HTERT RPE-1 (cell line): ENCODE measurements around the gene LCN12.

ENCODE experiments used
- in situ Hi-C: fragments of 300-500 bp; cut with MboI; formaldehyde crosslinking; loops from 4 replicates; pipeline ENCODE4 v1.14.3; 2020; ENCODE audit warnings: low sequenced_read_pairs

The LCN12 gene

DNA sequence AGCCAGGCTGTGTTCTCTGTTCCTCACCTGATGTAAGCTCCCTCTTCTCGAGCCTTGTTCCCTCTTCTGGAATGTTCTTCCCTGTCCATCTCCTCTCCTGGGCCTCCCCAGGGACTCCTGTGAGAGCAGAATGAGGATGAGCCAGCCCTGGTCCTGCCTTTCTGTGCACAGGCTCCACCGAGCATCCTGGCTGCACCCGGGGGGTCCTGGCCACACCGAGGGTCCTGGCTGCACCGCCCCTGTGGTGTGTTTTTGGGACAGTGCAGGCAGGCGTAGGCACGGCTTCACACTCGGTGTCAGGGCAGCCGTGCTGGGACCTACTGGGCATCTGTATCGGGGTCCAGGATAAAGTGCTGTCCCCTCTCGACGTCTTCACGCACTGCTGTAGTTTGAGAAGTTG, 25.3 kb upstream of the LCN12 start:
- in situ Hi-C loops = no loop called here

DNA sequence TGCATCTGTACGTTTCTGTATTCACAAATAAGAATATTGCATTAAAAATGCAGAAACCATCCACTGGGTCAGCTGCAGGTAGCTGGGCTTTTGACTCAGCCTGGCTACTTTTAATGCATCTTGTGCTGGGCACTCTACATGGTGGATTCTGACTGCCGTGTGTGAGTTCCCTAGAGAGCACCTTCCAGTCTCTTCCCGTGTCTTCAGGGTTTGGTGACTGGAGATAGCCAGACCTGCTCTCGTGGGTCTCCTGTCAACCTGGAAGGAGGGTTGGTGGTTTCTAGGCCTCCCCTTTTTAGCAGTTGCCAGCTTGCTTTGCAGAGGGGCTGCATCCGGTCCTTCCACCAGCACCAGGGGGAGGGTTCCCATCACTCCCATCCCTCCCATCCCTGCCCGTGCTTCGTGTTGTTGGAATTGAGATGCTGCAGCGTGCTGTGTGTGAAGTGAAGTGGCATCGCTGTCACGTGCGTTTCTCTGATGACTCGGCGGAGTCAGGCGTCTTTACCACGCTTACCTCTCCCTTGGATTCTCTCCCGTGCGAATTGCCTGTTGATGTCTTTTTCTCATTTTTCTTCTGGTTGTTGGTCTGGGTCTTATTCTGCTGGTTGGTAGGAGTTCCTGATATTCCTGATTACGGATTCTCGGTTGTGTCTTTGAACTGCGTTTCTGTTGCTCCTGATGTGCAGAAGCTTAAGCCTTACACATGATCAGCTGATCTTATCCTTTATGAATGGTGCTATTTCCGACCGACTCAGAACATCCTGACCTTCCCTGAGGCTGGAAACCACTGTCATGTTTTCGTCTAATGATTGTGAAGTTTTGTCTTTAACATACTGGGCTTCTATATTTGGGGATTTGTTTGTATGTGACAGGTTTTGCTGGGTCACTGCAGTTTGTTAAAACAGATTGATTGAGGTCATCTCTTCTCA, 24.5 kb upstream of the LCN12 start:
- in situ Hi-C loops = no loop called here

DNA sequence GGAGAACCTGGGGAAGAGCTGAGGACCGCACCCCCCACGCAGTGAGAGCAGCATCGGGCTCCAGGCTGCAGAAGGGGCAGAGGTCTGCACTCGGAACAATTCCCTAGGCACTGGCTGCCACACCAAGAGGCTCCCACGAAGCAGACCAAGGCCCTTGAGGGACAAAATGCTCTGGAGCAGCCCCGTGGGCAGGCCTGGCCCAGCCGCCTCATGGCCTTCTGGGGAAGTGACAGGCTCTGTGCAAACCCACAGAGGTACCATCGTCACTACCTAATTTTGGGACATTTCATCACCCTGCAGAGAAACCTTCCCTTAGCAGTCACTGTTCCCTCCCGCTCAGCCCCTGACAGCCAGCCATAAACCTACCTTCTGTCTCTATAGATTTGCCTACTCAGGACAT, 23.5 kb upstream of the LCN12 start:
- in situ Hi-C loops = no loop called here

DNA sequence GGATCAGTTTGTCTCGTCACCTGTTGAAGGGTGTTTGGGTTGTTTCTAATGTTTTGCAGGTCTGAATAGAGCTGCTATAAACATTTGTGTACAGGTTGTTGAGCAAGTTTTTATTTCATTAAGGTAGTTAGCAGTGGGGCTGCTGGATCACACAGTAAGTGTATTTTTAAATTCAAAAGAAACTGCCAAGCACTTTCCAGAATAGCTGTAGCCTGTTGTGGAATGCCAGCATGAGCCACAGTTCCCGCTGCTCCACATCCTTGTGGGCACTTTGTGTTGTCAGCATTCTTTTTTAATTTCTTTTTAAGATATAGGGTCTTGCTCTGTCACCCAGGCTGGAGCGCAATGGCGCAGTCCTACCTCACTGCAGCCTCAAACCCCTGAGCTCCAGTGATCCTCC, 22.1 kb upstream of the LCN12 start:
- in situ Hi-C loops = no loop called here

DNA sequence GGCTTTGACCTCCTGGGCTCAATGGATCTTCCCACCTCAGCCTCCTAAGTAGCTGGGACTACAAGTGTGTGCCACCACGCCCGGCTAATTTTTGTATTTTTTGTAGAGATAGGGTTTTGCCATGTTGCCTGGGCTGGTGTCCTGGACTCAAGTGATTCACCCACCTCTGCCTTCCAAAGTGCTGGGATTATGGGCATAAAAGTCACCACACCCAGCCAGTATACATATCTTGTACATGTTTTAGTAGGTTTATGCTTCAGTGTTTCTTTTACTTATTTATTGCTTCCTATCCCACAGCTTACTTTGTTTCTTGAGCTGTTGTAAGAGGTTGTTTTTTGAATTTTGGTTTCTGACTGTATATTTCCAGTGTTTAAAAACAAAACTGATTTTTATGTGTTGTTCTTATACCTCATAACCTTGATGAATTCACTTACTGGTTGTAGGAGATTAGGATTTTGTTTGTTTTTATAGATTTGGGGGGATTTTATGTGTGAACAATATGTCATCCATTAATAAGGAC, 20.4 kb upstream of the LCN12 start:
- in situ Hi-C loops = no loop called here

DNA sequence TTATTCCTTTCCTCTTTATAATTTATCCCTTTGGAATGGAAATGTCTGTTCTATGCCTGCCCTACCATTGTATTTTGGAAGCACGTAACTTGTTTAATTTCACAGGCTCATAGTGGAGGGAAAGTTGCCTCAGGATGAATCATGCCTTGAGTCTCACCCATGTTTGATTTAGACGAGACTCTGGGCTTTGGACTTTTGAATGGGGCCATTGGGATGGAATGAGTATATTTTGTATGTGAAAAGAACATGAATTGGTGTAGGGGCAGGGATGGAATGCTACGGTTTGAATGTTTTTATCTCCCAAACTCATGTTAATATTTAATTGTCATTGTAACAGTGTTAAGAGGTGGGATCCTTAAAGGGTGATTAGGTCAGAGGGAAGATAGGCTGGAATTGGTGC, 17.8 kb upstream of the LCN12 start:
- in situ Hi-C loops = no loop called here

DNA sequence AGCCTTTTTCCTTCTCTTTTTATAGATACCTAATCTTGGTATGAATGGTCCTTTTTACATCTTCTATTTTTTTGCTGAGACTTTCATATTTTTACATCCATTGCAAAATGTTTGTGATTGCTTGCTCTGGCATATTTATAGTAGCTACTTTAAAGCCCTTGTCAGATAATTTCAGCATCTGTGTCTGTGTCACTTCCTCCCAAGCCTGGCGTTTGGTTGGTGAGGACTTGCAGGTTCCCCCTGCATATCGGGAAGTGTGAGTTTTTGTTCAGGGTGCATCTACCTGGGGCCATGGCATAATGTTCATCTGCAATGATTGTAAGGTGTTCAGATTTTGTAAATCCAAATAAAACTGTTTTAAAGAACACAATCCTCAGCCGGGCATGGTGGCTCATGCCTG, 16.4 kb upstream of the LCN12 start:
- in situ Hi-C loops = no loop called here

DNA sequence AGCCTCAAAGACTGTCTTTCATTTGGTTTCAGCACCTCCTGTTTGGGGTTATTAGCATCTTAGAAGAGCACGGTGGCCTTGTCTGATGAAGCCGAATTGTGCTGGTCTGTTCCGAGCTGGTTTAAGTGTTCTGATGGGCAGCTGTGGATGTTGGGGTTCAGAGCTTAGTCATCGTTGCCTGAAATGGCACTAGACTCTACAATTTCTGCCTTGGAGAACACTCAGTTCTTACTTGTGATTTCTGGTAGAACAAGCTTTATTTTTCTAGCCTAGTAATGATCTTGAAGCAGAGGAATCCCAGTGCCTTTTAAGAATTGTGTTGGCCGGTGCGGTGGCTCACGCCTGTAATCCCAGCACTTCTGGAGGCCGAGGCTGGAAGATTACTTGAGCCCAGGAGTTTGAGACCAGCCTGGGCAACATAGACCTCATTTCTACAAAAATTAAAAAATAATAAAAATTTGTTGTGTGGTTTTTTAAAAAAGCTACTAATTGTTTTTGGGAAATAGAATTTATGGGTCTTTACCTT, 15.4 kb upstream of the LCN12 start:
- in situ Hi-C loops = no loop called here

DNA sequence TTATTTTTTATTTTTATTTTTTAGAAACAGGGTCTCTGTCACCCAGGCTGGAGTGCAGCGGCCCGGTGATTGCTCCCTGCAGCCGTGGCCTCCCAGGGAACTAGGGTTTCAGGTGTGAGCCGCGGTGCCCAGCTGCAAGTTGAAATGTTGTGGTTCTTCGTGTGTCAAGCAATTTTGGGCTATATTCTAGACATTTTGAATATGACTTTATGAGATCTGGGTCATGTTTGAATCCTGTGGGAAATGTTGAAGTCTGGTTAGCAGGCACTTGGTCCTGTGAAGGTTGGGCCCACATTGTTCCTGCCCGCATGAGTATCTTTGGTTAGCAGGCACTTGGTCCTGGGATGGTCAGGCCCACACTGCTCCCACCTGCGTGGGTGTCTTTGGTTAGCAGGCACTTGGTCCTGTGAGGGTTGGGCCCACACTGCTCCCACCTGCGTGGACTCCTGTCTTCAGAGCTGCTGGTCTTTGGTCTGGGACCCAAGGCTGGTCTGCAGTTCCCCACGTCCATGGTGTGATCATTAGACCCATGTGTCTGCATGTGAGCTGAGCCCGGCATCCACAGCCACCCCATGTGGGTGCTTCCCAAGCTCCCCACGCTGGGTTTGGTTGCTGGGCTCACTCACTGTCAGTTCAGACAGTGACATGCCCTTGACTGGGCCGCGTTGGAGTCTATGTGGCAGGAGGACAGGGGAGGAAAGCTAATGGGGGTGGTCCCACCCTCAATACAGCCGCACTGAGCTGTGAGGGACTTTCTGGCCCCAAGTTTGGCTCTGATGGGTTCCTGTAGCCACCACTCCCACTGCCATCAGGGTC, 14.7 kb upstream of the LCN12 start:
- in situ Hi-C loops = no loop called here

DNA sequence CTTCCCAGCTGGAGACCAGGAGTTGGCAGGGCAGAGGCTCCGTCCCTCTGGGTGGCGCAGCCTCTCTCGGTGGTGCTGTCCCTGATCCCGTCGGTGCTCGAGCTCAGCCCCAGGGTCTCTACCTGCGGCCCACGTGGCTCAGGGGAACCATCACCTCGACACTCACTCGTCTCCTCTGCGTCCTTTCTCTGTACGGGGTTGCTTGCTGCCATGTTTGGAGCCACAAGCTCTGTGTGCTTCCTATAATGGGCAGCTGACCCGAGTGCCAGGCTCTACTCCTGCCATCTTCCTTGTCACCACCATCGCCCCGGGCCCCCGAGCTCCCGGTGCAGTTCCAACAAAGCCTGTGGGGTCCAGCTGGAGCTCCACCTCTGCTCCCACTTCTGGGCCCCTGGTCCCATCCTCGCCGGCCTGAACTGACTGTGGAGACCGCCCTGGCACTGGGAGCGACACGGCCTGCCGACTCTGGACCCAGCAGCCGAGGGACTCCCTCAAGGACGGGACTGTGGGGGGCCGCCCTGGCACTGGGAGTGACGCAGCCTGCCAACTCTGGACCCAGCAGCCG, 12.6 kb upstream of the LCN12 start:
- in situ Hi-C loops = no loop called here

DNA sequence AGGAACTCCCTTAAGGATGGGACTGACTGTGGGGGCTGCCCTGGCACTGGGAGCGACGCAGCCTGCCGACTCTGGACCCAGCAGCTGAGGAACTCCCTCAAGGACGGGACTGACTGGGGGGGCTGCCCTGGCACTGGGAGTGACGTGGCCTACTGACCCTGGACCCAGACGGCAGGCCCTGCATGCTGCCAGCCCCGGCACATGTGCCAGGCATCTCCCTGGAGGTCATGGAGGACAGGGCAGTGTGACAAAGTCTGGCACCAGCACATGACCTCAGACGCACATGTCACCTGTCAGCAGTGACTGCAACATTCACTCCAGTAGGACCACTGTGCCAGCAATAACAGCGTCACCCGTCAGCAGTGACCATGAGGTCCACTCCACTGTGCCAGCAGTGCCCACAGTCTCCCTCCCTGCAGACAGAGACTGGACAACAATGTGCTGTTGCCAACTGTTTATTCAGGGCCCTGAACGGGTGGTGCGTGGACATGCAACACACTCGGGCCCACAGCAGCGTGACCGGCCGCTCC, 12.0 kb upstream of the LCN12 start:
- in situ Hi-C loops = no loop called here

DNA sequence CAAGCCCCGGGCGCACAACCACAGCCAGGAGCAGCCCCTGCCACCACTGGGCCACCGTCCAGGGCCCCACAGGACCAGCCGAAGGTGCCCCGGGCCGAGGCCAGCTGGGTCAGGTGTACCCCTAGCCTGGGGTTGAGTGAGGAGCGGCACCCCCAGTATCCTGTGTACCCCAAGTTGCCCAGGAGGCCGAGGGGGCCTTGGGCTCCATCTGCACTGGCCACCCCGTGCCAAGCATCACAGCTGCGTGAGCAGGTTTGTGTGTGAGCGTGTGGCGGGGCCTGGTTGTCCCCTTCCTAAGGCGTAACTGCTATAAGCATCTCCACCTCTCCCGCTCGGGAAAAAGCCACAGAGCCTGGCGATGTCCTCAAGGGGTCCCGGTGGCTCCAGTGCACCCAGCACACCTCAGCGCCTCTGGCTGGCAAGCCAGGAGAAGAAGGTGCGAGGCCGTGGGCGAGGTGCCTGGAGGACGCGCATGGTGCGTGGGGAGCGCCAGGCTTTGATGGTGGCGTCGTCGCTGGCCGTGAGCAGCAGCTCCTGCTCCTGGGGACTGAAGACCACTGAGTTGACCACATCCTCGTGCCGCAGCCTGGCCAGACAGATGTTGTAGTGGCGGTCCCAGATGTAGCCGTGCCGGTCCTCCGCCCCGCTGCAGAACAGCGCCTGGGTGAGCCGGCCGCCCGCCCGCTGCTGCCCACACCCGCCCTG, 11.4 kb upstream of the LCN12 start:
- in situ Hi-C loops = no loop called here

DNA sequence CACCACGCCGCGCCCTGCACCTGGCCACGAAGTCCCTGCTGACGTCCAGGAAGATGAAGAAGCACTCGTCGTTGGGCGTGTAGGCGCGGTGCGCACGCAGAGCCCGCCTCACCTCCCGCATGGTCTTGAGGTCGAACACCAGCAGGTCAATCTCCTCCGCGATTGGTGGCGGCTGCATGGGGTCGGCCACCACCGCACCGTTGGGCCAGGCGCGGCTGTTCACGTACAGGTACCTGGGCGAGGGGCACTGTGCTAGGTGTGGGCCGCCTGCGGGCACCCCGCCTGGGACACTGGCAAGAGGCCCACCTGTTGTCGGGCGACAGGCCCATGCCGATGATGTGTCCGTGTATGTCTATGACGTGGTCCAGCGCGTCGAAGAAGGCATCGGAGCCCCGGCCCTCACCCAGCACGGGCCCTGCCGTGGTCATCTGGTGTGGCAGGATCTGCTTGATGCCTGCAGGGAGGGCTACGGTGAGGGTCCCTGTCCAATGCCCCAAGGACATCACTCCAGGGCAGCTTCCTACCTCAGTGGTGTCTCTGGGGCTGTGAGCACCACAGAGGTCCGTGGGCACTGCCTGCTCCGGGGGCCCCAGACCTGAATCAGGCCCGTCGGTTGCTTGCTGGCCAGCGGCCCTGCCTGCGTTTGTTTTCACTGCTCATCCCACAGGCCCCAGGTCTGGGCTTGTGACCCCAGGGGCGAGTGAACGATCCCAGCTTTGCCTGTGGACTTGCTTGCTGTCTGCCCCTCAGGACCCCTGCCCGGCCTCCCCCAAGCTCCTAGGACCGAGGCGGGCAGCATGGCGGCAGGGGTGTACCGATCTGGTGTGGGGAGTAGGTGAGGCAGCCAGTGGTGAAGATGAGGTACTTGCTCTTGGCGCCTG, 10.6 kb upstream of the LCN12 start:
- in situ Hi-C loops = no loop called here

DNA sequence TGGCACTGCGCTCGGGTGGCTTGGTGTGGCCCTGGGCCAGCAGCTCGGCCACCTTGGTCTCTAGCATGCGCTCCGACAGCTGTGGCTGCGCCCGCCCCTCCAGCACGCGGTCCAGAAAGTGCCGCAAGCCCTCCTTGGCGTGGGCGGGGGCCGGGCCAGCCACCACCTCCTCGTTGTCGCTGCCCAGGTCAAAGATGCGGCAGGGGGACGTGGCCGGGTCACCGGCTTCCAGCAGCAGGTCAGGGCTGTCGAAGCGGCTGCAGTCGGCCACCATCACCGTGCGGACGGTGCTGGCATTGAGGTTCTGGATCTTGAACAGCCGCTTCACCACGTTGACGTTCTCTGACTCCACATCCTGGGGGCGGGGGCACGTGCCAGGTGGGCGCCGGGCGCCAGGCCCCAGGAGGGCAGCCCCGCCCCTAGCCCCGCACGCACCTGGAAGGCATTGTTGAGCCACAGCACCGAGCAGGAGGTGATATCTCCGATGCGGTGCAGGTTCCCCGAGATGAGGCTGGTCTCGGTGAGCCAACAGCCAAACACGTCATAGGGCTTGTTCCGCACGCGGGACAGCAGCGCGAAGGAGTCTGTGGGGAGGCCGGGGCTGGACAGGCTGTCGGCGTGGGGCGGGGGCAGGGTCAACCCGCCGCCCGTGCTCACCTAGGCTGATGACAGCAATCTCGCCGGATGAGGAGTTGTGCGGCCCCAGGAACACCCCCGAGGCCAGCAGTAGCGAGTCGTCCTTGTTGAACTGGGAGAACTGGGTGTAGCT, 9.8 kb upstream of the LCN12 start:
- in situ Hi-C loops = no loop called here

DNA sequence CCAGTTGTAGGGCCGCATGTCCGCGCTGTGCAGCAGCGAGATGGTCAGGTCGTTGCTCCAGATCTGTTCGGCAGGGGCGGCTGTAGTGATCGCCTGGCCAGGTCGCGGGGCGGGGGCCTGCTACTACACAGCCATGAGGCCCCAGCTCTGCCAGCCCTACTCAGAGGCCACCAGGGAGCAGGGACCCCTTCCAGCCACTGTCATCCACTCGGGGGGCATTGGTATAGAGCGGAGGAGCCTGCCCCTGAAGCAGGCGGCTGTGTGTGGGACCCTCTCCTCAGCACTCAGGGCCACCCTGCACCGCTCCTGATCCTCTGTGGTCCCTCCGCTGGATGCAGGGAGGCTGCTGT, 9.2 kb upstream of the LCN12 start:
- in situ Hi-C loops = no loop called here

DNA sequence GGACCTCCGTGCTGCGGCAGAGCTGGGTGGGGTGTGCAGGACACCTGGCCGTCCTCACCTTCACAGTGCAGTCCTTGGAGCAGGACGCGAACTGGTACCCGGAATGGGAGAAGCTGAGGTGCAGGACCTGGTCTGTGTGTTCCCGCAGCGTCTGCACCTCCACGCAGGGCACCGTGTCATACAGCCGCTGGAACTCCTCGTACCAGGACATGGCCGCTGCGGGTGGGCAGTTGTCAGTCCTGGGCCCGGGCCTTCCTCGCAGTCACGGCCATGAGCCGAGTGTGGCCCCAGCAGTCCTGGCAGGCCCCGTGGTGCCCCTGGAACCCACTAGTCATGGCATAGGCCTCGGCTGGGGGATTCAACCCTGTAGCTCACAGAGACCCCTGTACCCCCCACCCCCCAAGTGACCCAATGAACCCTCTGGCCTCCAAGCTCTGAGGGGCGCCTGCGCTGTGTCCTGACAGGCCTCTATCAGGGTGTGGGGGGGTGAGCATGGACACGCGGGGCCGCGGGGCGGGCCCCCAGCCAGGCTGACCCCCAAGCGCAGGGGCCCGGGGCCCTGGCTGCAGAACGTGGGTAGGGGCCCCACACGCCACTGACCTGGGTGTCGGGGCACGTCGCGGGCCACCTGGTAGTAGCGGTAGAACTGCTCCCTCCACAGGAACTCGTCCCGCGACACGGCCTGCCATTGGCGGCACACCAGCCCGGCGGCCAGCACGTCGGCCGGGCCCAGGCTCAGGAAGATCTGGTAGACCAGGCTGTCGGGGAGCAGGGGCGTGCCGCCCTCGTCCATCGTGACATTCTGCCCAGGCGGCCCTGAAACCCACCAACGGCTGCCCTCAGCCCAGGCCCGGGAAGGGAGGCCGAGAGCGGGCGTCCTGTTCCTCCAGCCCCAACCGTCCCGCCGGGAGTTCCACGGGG, 8.5 kb upstream of the LCN12 start:
- in situ Hi-C loops = no loop called here

DNA sequence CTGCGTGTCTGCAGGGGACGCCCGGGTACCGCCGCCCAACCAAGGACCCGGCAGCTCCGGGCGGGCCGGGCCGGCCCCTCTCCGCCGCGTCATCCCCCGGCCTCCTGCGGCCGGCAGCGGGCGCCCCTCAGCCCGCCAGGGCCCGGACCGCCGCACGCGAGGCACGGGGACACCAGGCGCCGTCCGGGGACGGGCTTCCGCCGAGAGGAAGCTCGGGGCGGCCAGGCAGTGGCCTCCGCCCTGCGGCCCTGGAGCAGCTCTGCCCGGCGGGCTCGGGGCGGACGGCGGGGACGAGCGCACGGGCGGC, 7.9 kb upstream of the LCN12 start:
- in situ Hi-C loops = no loop called here
